PFSK-1 (cell line): ENCODE data around the gene CNTN5.

Source experiments
- FOXP2 ChIP-seq: optimal IDR thresholded peaks from 2 replicates; pipeline ENCODE3; 2011; ENCODE audit warnings: borderline replicate concordance, control low read depth, inconsistent platforms; ENCODE audit not compliant: insufficient read depth; ENCODE audit errors: extremely low read length, extremely low read depth
- POLR2AphosphoS5 ChIP-seq: IDR thresholded peaks from 2 replicates; pipeline ENCODE4 v1.6.1; 2012; ENCODE audit warnings: low read depth, mild to moderate bottlenecking, control low read depth, low read length, moderate library complexity
- REST ChIP-seq, 2 experiments: IDR thresholded peaks; 2 replicates each; pipeline versions ENCODE4 v1.6.1 to v1.8.0; 2011 to 2012; ENCODE audit warnings: low read depth in 2 of 2, low read length in 2 of 2, control low read depth in 1 of 2, inconsistent platforms in 1 of 2, mild to moderate bottlenecking in 1 of 2, moderate library complexity in 1 of 2; ENCODE audit not compliant: insufficient read depth in 1 of 2
- SIN3A ChIP-seq: IDR thresholded peaks from 2 replicates; pipeline ENCODE4 v1.6.1; 2012; ENCODE audit warnings: mild to moderate bottlenecking, low read length, moderate library complexity, borderline replicate concordance; ENCODE audit not compliant: insufficient read depth
- TAF1 ChIP-seq: IDR thresholded peaks from 2 replicates; pipeline ENCODE4 v1.6.1; 2012; ENCODE audit warnings: low read length, control low read depth, borderline replicate concordance; ENCODE audit not compliant: insufficient read depth

The CNTN5 gene

GRCh38 chr11:100328626-100329340 is 1308.0 kb downstream of the CNTN5 start:
- TF ChIP-seq REST (IDR thresholded peaks at IDR 0.05; ENCODE audit: insufficient read depth in 1 of 2, low read depth in 2 of 2, low read length in 2 of 2), result no peak
- no peak for TF ChIP-seq TAF1
- TF ChIP-seq FOXP2, result no peak
- no peak for TF ChIP-seq SIN3A
- no peak for TF ChIP-seq POLR2AphosphoS5

- TF ChIP-seq FOXP2, result no peak
- no peak for TF ChIP-seq REST (IDR thresholded peaks at IDR 0.05; ENCODE audit: insufficient read depth in 1 of 2, low read depth in 2 of 2, low read length in 2 of 2)
- TF ChIP-seq POLR2AphosphoS5, result no peak
- no peak for TF ChIP-seq TAF1
- no peak for TF ChIP-seq SIN3A
These were observed 1308.6 kb downstream of the CNTN5 start for GRCh38 chr11:100329352-100329751.

DNA sequence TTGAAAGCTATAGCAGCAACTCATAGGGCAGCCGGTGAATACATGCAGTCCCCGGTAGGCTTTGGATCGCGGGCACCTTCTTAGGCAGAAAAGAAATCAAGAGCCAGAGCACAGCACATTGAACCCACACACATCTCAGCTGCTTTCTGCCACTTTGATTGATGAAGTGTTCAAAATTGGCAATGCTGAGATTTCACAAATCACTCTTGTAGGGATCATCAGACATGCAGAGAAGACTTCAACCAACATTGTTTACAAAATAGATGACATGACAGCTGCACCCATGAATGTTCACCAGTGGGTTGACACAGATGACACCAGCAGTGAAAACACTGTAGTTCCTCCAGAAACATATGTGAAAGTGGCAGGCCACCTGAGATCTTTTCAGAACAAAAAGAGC is 1316.1 kb downstream of the CNTN5 start:
- TF ChIP-seq REST (IDR thresholded peaks at IDR 0.05; ENCODE audit: insufficient read depth in 1 of 2, low read depth in 2 of 2, low read length in 2 of 2), result no peak
- no peak for TF ChIP-seq POLR2AphosphoS5

DNA sequence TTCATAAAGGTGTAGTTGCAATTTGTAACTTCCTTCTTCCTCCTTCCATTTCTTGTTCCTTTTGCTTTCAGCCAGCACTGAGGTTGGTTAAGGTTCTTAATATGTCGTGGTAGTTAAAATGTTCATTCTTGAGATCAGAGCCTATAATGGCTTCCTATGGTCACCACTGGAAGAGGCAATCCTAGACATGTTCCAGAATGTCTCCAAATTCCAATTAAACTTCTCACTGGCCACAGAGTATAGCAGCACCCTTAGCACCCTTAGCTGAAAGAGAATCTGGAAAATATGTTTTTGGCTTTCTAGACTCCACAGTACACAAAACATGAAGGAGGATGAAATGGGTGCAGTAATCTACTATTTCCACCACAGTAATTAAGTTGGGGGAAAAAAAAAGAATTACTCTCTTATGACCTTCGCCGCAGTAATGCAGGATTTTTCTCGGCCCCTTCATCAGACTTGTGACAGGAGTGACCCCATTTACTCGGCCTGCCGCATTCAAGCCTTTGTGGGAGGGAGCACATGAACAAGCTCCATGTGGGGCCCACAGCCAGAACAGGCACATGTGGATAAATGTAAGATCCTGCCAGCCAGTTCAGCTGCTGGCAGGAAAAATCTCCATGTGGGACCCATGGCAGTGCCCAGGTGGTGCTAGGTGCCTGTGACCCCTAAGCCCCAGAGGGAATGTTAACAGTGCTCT is 1317.5 kb downstream of the CNTN5 start:
- TF ChIP-seq SIN3A (no peak), POLR2AphosphoS5 (no peak), REST (IDR thresholded peaks at IDR 0.05; ENCODE audit: insufficient read depth in 1 of 2, low read depth in 2 of 2, low read length in 2 of 2) (no peak), TAF1 (no peak), FOXP2 (no peak)
